A549 (cell line): ENCODE results near the gene NPC1L1. TPM values are rescaled to one million over a fixed set of nuclear protein-coding genes. Genes with fewer than 3 reads are reported as not detected.
A peak's percentile ranks its signal among the peaks of the same experiment; 100 is the strongest.

Experiments used
- ATAC-seq, 2 experiments: fragments of 200-7000 bp in 1 of 2; fragments of >200 bp in 1 of 2; cut with Nextera tagmentation in 1 of 2; cut with Tn5 transposase in 1 of 2; 3 replicates each; pipeline versions ENCODE4 v1.8.0 to v1.9.1; 2018 to 2020; ENCODE audit warnings: mild to moderate bottlenecking in 1 of 2, moderate library complexity in 1 of 2
- CTCF ChIA-PET: fragments of 300-600 bp; sonication (Branson Sonifier 250); formaldehyde crosslinking; extraction: SDS; loops from one replicate; lab custom pipeline; 2021; ENCODE audit warnings: antibody characterized with exemption, inconsistent platforms; lab: Yijun Ruan, JAX
- POLR2A ChIA-PET: fragments of 350-600 bp; formaldehyde crosslinking; extraction: SDS; loops from one replicate; lab custom pipeline; 2021; ENCODE audit warnings: antibody characterized with exemption, inconsistent platforms; lab: Yijun Ruan, JAX
- DNase-seq, 2 experiments: peaks; one replicate each; pipeline versions ENCODE4 v3.0.0 to v3.0.0-alpha.2; 2011 to 2016; ENCODE audit warnings: low read depth in 1 of 2, low spot score in 1 of 2
- FAIRE-seq: peaks from 2 replicates; lab custom pipeline; 2011; peaks lifted over from hg19 to GRCh38; lab: Jason Lieb, UNC
- H3K27ac ChIP-seq, 2 experiments: fragments of >200 bp; sonication (Bioruptor Twin); formaldehyde crosslinking; 3 replicates each; pipeline ENCODE4 v1.5.1; 2016 to 2017
- H3K4me1 ChIP-seq: fragments of >200 bp; sonication (Bioruptor Twin); formaldehyde crosslinking; 3 replicates; pipeline ENCODE4 v1.6.1; 2016
- H3K4me2 ChIP-seq: fragments of >200 bp; sonication (Bioruptor Twin); formaldehyde crosslinking; 3 replicates; pipeline ENCODE4 v1.6.1; 2016
- H3K4me3 ChIP-seq: fragments of >200 bp; sonication (Bioruptor Twin); formaldehyde crosslinking; 3 replicates; pipeline ENCODE4 v1.5.1; 2016
- H3K9me3 ChIP-seq: fragments of >200 bp; sonication (Bioruptor Twin); formaldehyde crosslinking; 3 replicates; pipeline ENCODE4 v1.6.1; 2016
- BHLHE40 ChIP-seq: IDR thresholded peaks from 2 replicates; pipeline ENCODE4 v1.6.1; 2012; ENCODE audit warnings: low read depth, low read length, inconsistent platforms
- CBX8 ChIP-seq: fragments of 200-600 bp; sonication (generic); IDR thresholded peaks from 2 replicates; pipeline ENCODE4 v1.6.1; 2016
- CHD4 ChIP-seq: fragments of 200-600 bp; sonication (generic); IDR thresholded peaks from 2 replicates; pipeline ENCODE4 v1.6.1; 2016; ENCODE audit warnings: antibody characterized with exemption, mild to moderate bottlenecking, borderline replicate concordance
- E2F6 ChIP-seq: IDR thresholded peaks from 2 replicates; pipeline ENCODE4 v1.6.1; 2012; ENCODE audit warnings: low read depth, borderline replicate concordance
- HOXB13 ChIP-seq: fragments of 250-450 bp; sonication (Bioruptor Pico); IDR thresholded peaks from 2 replicates; pipeline ENCODE4 v1.5.0; 2020; ENCODE audit warnings: low read depth, mild to moderate bottlenecking, moderate library complexity
- JUNB ChIP-seq: fragments of >200 bp; sonication (Bioruptor Twin); formaldehyde crosslinking; IDR thresholded peaks from 2 replicates; pipeline ENCODE4 v1.6.1; 2016
- KDM1A ChIP-seq: fragments of 200-600 bp; sonication (generic); IDR thresholded peaks from 2 replicates; pipeline ENCODE4 v1.6.1; 2016; ENCODE audit warnings: low read depth, mild to moderate bottlenecking
- MAFK ChIP-seq: fragments of 450-650 bp; IDR thresholded peaks from 2 replicates; pipeline ENCODE4 v1.6.1; 2014; ENCODE audit not compliant: partially characterized antibody
- MAX ChIP-seq: IDR thresholded peaks from 2 replicates; pipeline ENCODE4 v1.6.1; 2012
- NFE2L2 ChIP-seq: fragments of 150-350 bp; conservative IDR thresholded peaks from 2 replicates; pipeline ENCODE4 v1.6.1; 2014; ENCODE audit warnings: low read length
- NPAS2 ChIP-seq: fragments of 250-450 bp; sonication (Bioruptor Pico); IDR thresholded peaks from 2 replicates; pipeline ENCODE4 v1.8.0; 2022; ENCODE audit warnings: mild to moderate bottlenecking, moderate library complexity, borderline replicate concordance
- PBX3 ChIP-seq: IDR thresholded peaks from 2 replicates; pipeline ENCODE4 v1.6.1; 2012
- REST ChIP-seq: fragments of 200-600 bp; sonication (generic); IDR thresholded peaks from 2 replicates; pipeline ENCODE4 v1.6.1; 2016; ENCODE audit warnings: antibody characterized with exemption, mild to moderate bottlenecking, moderate library complexity
- TFCP2L1 ChIP-seq: fragments of 250-450 bp; sonication (Bioruptor Pico); IDR thresholded peaks from 2 replicates; pipeline ENCODE4 v1.5.0; 2021; ENCODE audit warnings: mild to moderate bottlenecking
- ZC3H11A ChIP-seq: fragments of 450-650 bp; IDR thresholded peaks from 2 replicates; pipeline ENCODE4 v1.6.1; 2014; ENCODE audit warnings: antibody characterized with exemption, mild to moderate bottlenecking
- WGBS: methylation state at CpG from one replicate; pipeline ENCODE4 v1.1.6; 2017; ENCODE audit errors: missing lambda C conversion rate; 5-methylcytosine and 5-hydroxymethylcytosine counted together
- polyA plus RNA-seq, 4 experiments: library from polyadenylated mRNA; depleted of rRNA in 3 of 4; stranded (reverse); fragments of >200 nt; fragmentation: RNase III in 1 of 4; extraction: RNeasy Plus Mini Kit Qiagen cat#74134 plus additional on column Dnase treatment in 1 of 4; gene quantifications; 2 replicates in 3 of 4; 3 replicates in 1 of 4; pipeline ENCODE4 v1.2.3, GENCODE V29; 2011 to 2017

Gene NPC1L1
- polyA plus RNA-seq, 2 of the 4 experiments (the other 2 are of a cell fraction), result 0.04 to 0.06 TPM

DNA sequence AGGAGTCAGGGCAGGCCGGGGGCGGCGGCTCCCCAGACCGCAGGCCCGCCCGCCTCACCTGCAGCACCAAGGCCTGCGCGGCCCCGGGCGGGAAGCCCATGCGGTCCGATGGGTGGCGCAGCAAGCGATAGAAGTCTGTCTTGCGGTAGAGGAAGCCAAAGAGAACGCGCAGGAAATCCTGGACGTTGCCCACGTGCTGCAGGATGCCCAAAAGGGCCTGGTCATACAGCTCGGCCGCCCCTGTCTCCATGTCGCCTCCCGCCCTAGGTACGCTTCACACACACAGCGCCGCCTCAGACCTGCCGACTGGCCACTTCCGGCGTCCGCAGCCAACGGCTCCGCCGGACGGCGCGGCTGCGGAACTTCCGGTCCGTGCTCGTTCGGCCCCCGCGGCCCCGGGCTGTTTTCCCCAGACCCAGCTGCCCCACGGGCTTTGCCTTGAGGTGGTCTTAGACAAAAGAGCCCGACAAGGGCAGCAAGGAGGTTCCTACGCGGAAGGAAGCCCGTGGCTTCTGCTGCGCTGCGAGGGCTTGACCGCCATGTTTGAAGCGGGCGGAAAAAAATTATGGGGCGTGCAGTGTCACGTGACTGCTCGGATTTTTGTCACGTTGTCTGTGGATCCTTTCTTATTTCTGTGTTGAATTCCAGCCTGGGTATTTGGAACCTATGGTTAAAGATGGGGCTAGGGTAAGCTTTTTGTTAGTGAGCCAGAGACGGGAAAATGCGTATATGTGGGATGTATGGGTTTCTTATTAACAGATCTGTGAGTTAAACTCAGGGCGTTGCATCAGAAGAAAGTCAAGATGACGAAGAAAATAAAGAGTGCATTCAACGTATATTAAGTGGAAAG, 50.6 kb downstream of the NPC1L1 start, which contains the start of gene NUDCD3 (continued):
- TF ChIP-seq REST (0 out of 2 replicates have a peak, but pooled peaks have one; percentile 28), CHD4 (no peak), PBX3 (no peak), TFCP2L1 (peak; percentile 16; the same call in 1 of the 2 replicates), CBX8 (no peak)

DNA sequence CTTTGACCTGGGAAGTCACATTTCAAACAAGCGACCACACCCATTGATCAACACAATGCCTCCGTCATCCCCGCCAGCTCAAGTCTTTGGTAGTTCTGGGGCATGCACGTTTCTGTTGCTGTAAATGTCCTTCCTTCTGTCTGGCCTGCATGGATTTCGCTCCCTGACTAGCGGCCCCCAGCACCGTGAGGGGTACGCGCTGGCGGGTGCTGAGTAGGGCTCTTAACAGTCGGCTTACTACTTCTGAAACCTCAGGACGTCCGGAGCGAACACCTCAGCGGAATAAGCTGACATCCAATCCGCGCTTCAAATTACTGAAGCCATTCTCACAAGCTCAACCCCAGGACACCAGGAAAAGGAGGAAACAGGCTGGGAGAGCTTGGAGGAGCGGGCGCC, 51.2 kb downstream of the NPC1L1 start:
- Histone ChIP-seq H3K4me1 (peaks cover 13% of the 10 kb centered on the region), H3K4me2 (peak overlapping the region; percentile 96), H3K4me3 (peak overlapping the region; percentile 88), H3K9me3 (no peaks in the 10 kb centered on the region), H3K27ac (peak overlapping the region; percentile 93 to 98)
- POLR2A ChIA-PET, result interaction anchor here (1.3 to 1.8 kb wide), 2 partner anchors 76 to 92 kb away, joined by 3 to 8 read pairs; partner anchors contain the start of gene TMED4
- TF ChIP-seq MAFK (no peak), PBX3 (no peak), MAX (no peak), HOXB13 (CRISPR knock-in tag) (no peak), JUNB (no peak)
- DNase-seq, result peak in 1 of 2 experiments; percentile 34
- ATAC-seq, result peak; percentile 50 to 57
- CTCF ChIA-PET, result interaction anchor here (1.0 to 2.3 kb wide), 5 partner anchors 10 to 249 kb away, joined by 3 to 17 read pairs (median 6); no protein-coding TSS in a partner anchor
- WGBS, result 4% methylated on average over 18 of the region's 19 CpGs
- no peak for FAIRE-seq

DNA sequence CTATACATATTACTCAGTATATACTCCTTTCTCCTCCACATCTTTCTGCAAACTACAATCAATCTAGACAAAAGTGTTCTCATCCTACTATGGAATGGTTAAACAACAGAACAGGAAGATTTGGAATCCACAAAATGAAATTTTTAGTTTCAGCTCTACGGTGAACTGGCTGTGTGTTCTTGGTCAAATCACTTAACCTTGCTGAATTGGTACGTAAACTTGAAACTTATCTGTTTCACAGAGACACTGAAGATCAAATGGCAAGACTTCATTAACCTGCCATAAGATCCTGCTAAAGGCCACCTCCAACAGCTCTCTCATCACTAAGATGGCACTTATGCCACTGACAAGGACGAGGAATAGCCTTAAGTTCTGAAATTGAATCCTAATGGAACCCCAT, 52.2 kb downstream of the NPC1L1 start:
- 82% methylated on average over 3 of the region's 3 CpGs for WGBS
- H3K9me3 ChIP-seq, result peaks cover 5% of the 10 kb centered on the region; the same call in 2 of the 3 replicates
- ChIA-PET POLR2A (no interaction called here), CTCF (interaction anchor here (2.1 to 2.3 kb wide), 2 partner anchors 13 to 76 kb away, joined by 8 to 17 read pairs; no protein-coding TSS in a partner anchor)
- no peak for FAIRE-seq
- peak overlapping the region; percentile 88 for H3K4me3 ChIP-seq
- TF ChIP-seq NPAS2 (CRISPR knock-in tag), result no peak
- TF ChIP-seq E2F6, result no peak
- TF ChIP-seq BHLHE40, result no peak
- no peak for TF ChIP-seq NFE2L2
- TF ChIP-seq ZC3H11A, result no peak
- no peak for TF ChIP-seq KDM1A
- peak overlapping the region; percentile 96 for H3K4me2 ChIP-seq
- H3K4me1 ChIP-seq, result peaks cover 13% of the 10 kb centered on the region
- no peak overlapping the region for H3K27ac ChIP-seq
- ATAC-seq, result no peak
- no peak for DNase-seq
